Measurements from ENCODE around the gene TLE2.

DNA sequence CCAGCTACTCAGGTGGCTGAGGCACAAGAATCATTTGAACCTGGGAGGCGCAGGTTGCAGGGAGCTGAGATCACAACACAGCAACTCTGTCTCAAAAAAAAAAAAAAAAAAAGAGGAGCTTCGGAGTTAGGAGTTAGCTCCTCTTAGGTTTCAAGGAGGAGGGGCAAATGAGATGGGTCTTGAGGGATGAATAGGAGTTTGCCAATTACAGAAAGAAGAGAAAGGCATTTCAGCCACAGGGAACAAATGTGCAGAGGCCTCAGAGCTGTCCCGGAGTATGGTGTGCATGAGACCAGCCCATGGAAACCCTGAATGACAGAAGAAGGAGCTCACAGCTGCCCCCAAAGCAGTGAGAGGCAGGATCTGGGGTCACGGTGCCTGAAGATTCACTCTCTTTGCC is 24.6 kb downstream of the TLE2 start:
- TF ChIP-seq, protein P1, sequence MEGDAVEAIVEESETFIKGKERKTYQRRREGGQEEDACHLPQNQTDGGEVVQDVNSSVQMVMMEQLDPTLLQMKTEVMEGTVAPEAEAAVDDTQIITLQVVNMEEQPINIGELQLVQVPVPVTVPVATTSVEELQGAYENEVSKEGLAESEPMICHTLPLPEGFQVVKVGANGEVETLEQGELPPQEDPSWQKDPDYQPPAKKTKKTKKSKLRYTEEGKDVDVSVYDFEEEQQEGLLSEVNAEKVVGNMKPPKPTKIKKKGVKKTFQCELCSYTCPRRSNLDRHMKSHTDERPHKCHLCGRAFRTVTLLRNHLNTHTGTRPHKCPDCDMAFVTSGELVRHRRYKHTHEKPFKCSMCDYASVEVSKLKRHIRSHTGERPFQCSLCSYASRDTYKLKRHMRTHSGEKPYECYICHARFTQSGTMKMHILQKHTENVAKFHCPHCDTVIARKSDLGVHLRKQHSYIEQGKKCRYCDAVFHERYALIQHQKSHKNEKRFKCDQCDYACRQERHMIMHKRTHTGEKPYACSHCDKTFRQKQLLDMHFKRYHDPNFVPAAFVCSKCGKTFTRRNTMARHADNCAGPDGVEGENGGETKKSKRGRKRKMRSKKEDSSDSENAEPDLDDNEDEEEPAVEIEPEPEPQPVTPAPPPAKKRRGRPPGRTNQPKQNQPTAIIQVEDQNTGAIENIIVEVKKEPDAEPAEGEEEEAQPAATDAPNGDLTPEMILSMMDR (optimal IDR thresholded peaks at IDR 0.05 in 1 of 3, IDR thresholded peaks at IDR 0.05 in 1 of 3, conservative IDR thresholded peaks at IDR 0.05 in 1 of 3; ENCODE audit: extremely low read depth in 1 of 3, insufficient read depth in 2 of 3, low read length in 3 of 3), result no peak
- no peak for TF ChIP-seq EZH2 (IDR thresholded peaks at IDR 0.05; ENCODE audit: low read length)

Data from keratinocyte (primary cell).